Coronary artery (tissue), 2 donors: ENCODE measurements around the gene SYNE1.
"Not testable (repeated sequence)": the region's sequence is repeated elsewhere in the genome, so short reads cannot be mapped to it uniquely, and the experiment has no call there.

Source experiments
- DNase-seq: peaks from one replicate; pipeline ENCODE4 v3.0.0-alpha.2; 2017; ENCODE audit warnings: low spot score
- H3K27ac ChIP-seq, 2 donors: fragments of 200-600 bp; sonication (generic); one replicate each; pipeline ENCODE4 v1.5.1; 2016 to 2019
- H3K4me3 ChIP-seq: fragments of 200-600 bp; sonication (generic); 2 replicates; pipeline ENCODE4 v1.5.1; 2016; ENCODE audit warnings: mild to moderate bottlenecking, moderate library complexity
- CTCF ChIP-seq: fragments of 200-600 bp; sonication (generic); IDR thresholded peaks from one replicate; pipeline ENCODE4 v1.5.1; 2019; ENCODE audit warnings: antibody characterized with exemption

SYNE1 gene

GRCh38 chr6:152085451-152085921 is 551.7 kb downstream of the SYNE1 start:
- no peak overlapping the region for H3K27ac ChIP-seq
- DNase-seq = no peak
- no peak overlapping the region for H3K4me3 ChIP-seq
- TF ChIP-seq CTCF = no peak

GRCh38 chr6:152078804-152079203 is 558.4 kb downstream of the SYNE1 start:
- no peak overlapping the region for H3K4me3 ChIP-seq
- no peak overlapping the region for H3K27ac ChIP-seq
- TF ChIP-seq CTCF = no peak

GRCh38 chr6:152078001-152078400 is 559.2 kb downstream of the SYNE1 start:
- no peak for TF ChIP-seq CTCF
- Histone ChIP-seq H3K27ac (no peak overlapping the region), H3K4me3 (no peak overlapping the region)
- no peak for DNase-seq

More at GRCh38 chr6:152078804-152079203, 558.4 kb downstream of the SYNE1 start:
- DNase-seq = no peak

- H3K27ac ChIP-seq, H3K4me3 ChIP-seq, DNase-seq: not testable (repeated sequence)
Observed at GRCh38 chr6:152076242-152076641, 560.9 kb downstream of the SYNE1 start.

GRCh38 chr6:152071843-152072242 is 565.3 kb downstream of the SYNE1 start:
- no peak overlapping the region for H3K4me3 ChIP-seq
- no peak for DNase-seq
- H3K27ac ChIP-seq = no peak overlapping the region
- TF ChIP-seq CTCF = no peak
